ENCODE measurements around the gene PTMS.

The PTMS gene

DNA sequence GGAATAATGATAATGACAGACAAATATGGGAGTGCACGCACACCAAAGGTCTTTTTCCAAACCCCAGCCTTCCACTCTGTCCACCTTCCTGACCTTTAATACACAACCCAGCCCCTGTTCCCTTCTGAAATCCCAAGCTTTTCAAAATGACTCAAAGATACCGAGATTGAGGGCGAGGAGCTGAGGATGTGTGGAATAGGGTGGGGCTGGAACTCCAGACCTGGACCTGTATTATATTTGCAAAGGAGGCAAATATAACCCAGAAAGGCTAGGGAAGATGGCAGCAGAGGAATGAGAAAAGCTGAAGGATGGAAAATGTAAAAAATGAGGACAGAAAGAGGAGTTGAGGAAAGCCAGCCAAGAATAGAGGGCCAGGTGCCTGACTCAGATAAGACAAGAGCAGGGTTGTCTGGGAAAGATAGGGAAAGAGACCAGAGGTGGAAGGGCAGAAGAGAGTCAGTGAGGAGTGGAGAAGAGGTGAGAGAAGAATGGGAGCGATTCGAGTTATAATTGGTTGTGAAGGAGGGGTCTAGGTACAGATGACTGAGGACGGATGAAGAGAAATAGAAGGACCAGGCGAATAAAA lies 1.0 kb upstream of the PTMS start:
- H3K36me3 ChIP-seq (ENCODE audit: control insufficient read depth, insufficient read depth, low read length): peaks cover 5% of the 10 kb centered on the region; the same call in 1 of the 2 replicates
- no peaks in the 10 kb centered on the region for H3K27me3 ChIP-seq (ENCODE audit: control insufficient read depth, insufficient read depth, low read length)
- no peaks in the 10 kb centered on the region for H3K9me3 ChIP-seq (ENCODE audit: control insufficient read depth, insufficient read depth, low read length)
- H3K4me1 ChIP-seq (ENCODE audit: control insufficient read depth, insufficient read depth, low read length): peaks cover 14% of the 10 kb centered on the region
- 100% methylated on average over 2 of the region's 7 CpGs for WGBS (ENCODE audit: insufficient coverage, insufficient read length)
- H3K4me3 ChIP-seq (ENCODE audit: low read length): peak overlapping the region; percentile 91; the same call in 1 of the 2 replicates
- no peak for DNase-seq (ENCODE audit: low read depth, low spot score)
- no peak overlapping the region for H3K27ac ChIP-seq (ENCODE audit: low read length)

DNA sequence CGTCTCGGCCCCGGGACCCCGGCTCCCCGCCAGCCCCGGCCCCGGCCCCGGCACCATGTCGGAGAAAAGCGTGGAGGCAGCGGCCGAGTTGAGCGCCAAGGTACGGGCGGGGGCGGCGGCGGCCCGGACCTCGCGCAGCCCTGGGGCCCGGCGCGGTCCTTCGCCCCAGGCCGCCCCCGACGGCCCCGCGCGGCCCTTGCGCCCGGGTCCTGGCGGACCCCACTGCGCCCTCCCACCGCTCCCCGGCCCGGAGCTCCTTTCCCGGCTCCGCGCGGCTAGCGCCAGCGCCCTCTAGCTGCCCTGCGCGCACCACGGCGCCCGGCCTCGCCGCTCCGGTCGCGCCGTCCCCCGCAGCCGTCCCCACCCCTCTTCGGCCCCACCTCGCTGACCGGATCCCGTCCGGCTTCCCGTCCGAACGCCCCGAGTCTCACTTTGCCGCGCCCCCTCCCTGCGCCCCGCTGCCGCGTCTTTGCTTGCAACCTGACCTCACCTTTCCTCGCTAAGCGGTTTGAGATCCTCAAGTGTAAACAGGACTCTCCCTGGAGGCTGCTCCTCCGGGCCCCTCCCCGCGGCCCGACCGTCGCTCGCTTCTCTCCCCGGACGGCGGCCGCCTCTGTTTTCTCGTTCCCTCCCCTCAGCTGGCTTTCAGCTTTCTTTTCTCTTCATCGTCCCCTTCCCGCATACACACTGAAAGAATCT lies 637 bp downstream of the PTMS start:
- Histone ChIP-seq H3K4me3 (ENCODE audit: low read length) (peak overlapping the region; percentile 91), H3K4me1 (ENCODE audit: control insufficient read depth, insufficient read depth, low read length) (peaks cover 14% of the 10 kb centered on the region), H3K27ac (ENCODE audit: low read length) (no peak overlapping the region), H3K27me3 (ENCODE audit: control insufficient read depth, insufficient read depth, low read length) (no peaks in the 10 kb centered on the region), H3K36me3 (ENCODE audit: control insufficient read depth, insufficient read depth, low read length) (peaks cover 11% of the 10 kb centered on the region), H3K9me3 (ENCODE audit: control insufficient read depth, insufficient read depth, low read length) (no peaks in the 10 kb centered on the region)
- no CpG with 5 or more reads among the region's 88 CpGs for WGBS (ENCODE audit: insufficient coverage, insufficient read length)
- DNase-seq (ENCODE audit: low read depth, low spot score): no peak

DNA sequence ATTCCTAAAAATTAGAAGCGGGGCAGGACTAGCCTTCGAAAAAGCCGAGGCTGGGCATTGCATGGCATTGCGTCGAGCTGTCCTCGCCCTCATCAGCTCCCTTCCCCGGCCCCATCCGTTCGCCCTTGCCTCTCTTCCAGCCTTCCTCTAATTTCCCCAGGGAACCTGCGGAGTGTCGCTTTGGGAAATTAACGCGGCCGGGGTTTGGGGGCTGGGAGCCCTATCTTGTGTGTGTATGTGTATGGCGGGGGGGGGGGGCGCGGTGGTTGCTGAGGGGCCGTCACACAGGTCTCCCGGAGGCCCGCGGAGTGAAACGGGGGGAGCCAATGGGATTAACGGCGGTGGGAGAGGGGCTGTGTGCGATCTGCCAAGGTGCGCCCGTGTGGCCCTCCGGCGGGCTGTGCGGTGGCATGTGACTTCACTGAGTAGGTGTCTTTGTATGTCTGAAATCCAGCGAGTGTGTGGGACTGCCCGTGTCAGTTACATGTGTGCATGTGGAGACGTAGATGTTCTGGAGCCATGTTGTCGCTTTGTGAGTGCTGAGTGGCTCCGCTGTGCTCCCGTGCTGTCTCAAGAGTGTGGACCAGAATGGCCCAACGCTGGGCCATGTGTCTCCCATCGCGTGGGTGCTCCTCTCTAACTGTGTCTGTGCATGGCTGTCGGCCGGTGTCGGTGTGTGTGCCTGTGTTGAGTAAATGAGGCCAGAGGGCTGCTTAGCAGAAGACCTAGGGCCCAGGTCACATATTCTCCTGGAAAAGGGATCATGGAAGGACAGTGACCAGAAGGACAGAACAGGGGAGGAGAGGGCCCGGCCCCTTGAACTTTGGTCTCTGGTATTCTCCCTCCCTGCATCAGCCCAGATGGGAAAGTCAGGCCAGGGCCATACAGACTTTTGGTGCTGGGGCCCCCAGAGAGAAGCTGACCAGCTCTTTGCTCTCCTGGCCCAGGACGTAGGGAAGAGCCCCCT lies 1.5 kb downstream of the PTMS start:
- Histone ChIP-seq H3K36me3 (ENCODE audit: control insufficient read depth, insufficient read depth, low read length) (peaks cover 11% of the 10 kb centered on the region), H3K9me3 (ENCODE audit: control insufficient read depth, insufficient read depth, low read length) (no peaks in the 10 kb centered on the region), H3K27ac (ENCODE audit: low read length) (no peak overlapping the region), H3K4me1 (ENCODE audit: control insufficient read depth, insufficient read depth, low read length) (peaks cover 16% of the 10 kb centered on the region), H3K4me3 (ENCODE audit: low read length) (peak overlapping the region; percentile 91), H3K27me3 (ENCODE audit: control insufficient read depth, insufficient read depth, low read length) (no peaks in the 10 kb centered on the region)
- no peak for DNase-seq (ENCODE audit: low read depth, low spot score)
- WGBS (ENCODE audit: insufficient coverage, insufficient read length): no CpG with 5 or more reads among the region's 44 CpGs

DNA sequence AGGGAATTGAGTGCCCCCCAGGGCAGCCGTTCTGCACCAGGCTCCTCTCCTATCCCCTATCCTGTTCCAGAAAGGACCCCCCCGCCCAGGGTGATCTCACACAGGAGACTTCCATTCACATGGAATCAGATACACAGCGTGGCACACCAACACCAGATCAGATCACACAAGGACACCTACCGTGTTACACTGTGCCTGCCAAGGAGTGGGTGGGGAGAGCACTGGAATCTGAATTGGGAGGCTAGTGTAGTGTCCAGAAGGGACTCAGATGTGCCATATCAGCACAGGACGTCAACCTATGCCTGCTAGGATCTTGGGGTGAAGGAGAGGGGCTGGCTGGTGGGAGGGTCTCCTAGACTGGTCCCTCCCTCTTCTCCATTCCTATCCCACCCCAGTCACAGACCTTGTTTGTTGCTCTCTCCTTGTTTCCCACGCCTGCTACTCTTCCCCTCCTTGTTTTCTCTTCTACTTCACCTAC lies 2.3 kb downstream of the PTMS start:
- H3K4me3 ChIP-seq (ENCODE audit: low read length): peak overlapping the region; percentile 91; the same call in 1 of the 2 replicates

DNA sequence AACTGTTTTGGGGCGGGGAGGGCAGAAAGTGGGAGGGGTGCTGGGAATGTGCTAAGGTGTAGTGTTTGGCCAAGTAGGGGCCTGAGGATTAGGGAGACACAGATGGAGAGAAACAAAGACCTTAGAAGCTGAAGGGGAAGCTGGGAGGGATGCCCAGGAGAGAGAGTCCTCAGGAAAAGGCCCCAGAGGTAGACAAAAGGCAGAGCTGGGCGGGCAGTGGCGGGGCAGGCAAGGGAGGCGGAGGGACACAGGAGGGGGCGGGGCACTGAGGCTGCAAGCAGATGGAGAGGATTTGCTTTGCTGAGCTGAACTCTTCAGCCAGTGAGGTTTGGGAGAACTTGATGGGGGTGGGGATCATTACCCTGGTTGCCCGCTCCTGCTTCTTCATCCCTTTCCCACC lies 2.8 kb downstream of the PTMS start:
- Histone ChIP-seq H3K27me3 (ENCODE audit: control insufficient read depth, insufficient read depth, low read length) (peaks cover 2% of the 10 kb centered on the region; the same call in 1 of the 2 replicates), H3K9me3 (ENCODE audit: control insufficient read depth, insufficient read depth, low read length) (no peaks in the 10 kb centered on the region), H3K4me1 (ENCODE audit: control insufficient read depth, insufficient read depth, low read length) (peaks cover 14% of the 10 kb centered on the region), H3K27ac (ENCODE audit: low read length) (no peak overlapping the region), H3K36me3 (ENCODE audit: control insufficient read depth, insufficient read depth, low read length) (peaks cover 11% of the 10 kb centered on the region), H3K4me3 (ENCODE audit: low read length) (no peak overlapping the region; the same call in 1 of the 2 replicates)
- DNase-seq (ENCODE audit: low read depth, low spot score): no peak
- no CpG with 5 or more reads among the region's 6 CpGs for WGBS (ENCODE audit: insufficient coverage, insufficient read length)

More for the DNA sequence above, 2.3 kb downstream of the PTMS start:
- Histone ChIP-seq H3K27ac (ENCODE audit: low read length) (no peak overlapping the region), H3K36me3 (ENCODE audit: control insufficient read depth, insufficient read depth, low read length) (peaks cover 11% of the 10 kb centered on the region), H3K4me1 (ENCODE audit: control insufficient read depth, insufficient read depth, low read length) (peaks cover 15% of the 10 kb centered on the region), H3K9me3 (ENCODE audit: control insufficient read depth, insufficient read depth, low read length) (no peaks in the 10 kb centered on the region), H3K27me3 (ENCODE audit: control insufficient read depth, insufficient read depth, low read length) (peaks cover 2% of the 10 kb centered on the region; the same call in 1 of the 2 replicates)
- DNase-seq (ENCODE audit: low read depth, low spot score): no peak
- WGBS (ENCODE audit: insufficient coverage, insufficient read length): no CpG with 5 or more reads among the region's 6 CpGs

DNA sequence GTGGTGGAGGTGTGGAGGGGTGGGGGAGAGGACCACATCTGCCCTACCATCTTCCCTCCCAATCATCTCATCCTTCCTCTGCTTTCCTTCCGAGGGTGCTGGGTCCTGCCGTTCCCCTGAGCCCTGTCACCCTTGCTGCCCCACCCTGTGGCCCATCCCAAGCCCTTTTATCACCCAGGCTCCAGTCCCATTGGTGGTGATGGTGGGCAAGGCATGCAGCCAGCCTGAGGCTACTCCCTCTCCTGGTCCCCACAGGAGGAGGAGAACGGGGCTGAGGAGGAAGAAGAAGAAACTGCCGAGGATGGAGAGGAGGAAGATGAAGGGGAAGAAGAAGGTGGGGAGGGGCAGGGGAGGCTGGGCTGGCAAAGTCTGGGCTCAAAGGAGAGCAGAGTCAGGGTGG lies 3.5 kb downstream of the PTMS start:
- DNase-seq (ENCODE audit: low read depth, low spot score): no peak
- H3K4me1 ChIP-seq (ENCODE audit: control insufficient read depth, insufficient read depth, low read length): peaks cover 14% of the 10 kb centered on the region
- H3K27ac ChIP-seq (ENCODE audit: low read length): no peak overlapping the region
- H3K9me3 ChIP-seq (ENCODE audit: control insufficient read depth, insufficient read depth, low read length): no peaks in the 10 kb centered on the region
- no peak overlapping the region for H3K4me3 ChIP-seq (ENCODE audit: low read length)
- peaks cover 2% of the 10 kb centered on the region; the same call in 1 of the 2 replicates for H3K27me3 ChIP-seq (ENCODE audit: control insufficient read depth, insufficient read depth, low read length)
- peaks cover 11% of the 10 kb centered on the region for H3K36me3 ChIP-seq (ENCODE audit: control insufficient read depth, insufficient read depth, low read length)
- whole genome bisulfite sequencing (ENCODE audit: insufficient coverage, insufficient read length): no CpG with 5 or more reads among the region's 4 CpGs

DNA sequence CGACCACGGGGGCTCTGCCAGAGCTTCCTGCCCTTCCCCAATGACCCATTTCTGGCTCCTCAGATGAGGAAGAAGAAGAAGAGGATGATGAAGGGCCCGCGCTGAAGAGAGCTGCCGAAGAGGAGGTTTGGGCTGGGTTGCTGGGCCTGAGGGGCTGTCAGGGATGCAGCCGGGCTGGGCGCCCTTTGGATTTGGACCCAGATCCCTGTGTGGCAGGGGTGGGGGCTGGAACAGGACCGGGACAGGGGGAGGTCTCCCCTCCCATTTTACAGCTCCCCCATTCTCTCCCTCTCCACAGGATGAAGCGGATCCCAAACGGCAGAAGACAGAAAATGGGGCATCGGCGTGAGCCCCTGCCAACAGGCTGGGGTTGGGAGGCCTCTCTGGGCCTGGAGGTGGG lies 3.9 kb downstream of the PTMS start:
- no peak for DNase-seq (ENCODE audit: low read depth, low spot score)
- H3K27ac ChIP-seq (ENCODE audit: low read length): no peak overlapping the region

DNA sequence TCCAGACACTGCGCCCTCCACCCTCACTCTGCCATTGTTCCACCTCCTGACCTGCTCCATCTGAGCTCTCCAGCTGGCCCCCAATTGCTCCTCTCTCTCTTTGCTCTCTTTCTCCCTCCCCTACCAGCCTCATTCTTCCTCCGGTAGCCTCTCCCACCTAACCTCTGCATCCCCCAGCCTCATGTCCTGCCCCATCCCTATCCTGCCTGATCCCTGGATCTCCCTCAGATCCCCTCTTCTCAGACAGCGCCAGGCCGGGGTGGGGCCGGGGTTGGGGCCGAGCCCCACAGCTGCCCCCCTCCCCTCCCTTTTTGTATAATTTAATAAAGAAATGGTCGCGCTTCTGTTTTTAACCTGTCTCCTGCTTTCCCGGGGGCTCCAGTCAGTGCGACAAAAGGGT lies 4.4 kb downstream of the PTMS start:
- no peak for DNase-seq (ENCODE audit: low read depth, low spot score)
- H3K4me1 ChIP-seq (ENCODE audit: control insufficient read depth, insufficient read depth, low read length): peaks cover 12% of the 10 kb centered on the region
- no CpG with 5 or more reads among the region's 10 CpGs for WGBS (ENCODE audit: insufficient coverage, insufficient read length)

More for the DNA sequence above, 3.9 kb downstream of the PTMS start:
- Histone ChIP-seq H3K36me3 (ENCODE audit: control insufficient read depth, insufficient read depth, low read length) (peaks cover 11% of the 10 kb centered on the region), H3K9me3 (ENCODE audit: control insufficient read depth, insufficient read depth, low read length) (no peaks in the 10 kb centered on the region), H3K4me3 (ENCODE audit: low read length) (no peak overlapping the region), H3K4me1 (ENCODE audit: control insufficient read depth, insufficient read depth, low read length) (peaks cover 13% of the 10 kb centered on the region), H3K27me3 (ENCODE audit: control insufficient read depth, insufficient read depth, low read length) (peaks cover 2% of the 10 kb centered on the region; the same call in 1 of the 2 replicates)
- WGBS (ENCODE audit: insufficient coverage, insufficient read length): no CpG with 5 or more reads among the region's 12 CpGs

DNA sequence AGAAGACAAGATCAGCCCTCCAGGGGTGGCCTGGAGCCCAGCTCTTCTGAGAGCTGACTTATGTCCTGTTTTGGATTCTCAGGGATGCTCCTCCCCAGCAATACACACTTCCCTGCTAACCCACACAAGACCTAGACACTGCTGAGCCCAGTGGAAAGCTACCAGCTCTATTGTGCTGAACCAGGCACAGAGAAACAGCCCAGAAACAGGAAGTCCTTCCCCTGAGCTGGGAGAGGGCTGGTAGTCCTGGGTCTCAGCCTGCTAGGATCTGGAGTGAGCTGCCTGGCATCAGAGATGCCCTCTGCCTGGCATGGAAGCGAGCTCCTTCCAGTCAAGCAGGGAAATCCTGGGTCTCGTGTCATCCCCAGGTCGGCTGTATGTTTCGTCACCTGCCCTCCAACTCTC lies 4.9 kb downstream of the PTMS start:
- Histone ChIP-seq H3K27me3 (ENCODE audit: control insufficient read depth, insufficient read depth, low read length) (peaks cover 2% of the 10 kb centered on the region; the same call in 1 of the 2 replicates), H3K4me3 (ENCODE audit: low read length) (no peak overlapping the region), H3K36me3 (ENCODE audit: control insufficient read depth, insufficient read depth, low read length) (peaks cover 11% of the 10 kb centered on the region), H3K4me1 (ENCODE audit: control insufficient read depth, insufficient read depth, low read length) (peaks cover 12% of the 10 kb centered on the region), H3K27ac (ENCODE audit: low read length) (no peak overlapping the region), H3K9me3 (ENCODE audit: control insufficient read depth, insufficient read depth, low read length) (no peaks in the 10 kb centered on the region)
- DNase-seq (ENCODE audit: low read depth, low spot score): no peak
- WGBS (ENCODE audit: insufficient coverage, insufficient read length): no CpG with 5 or more reads among the region's 4 CpGs

More for the DNA sequence above, 4.4 kb downstream of the PTMS start:
- Histone ChIP-seq H3K27me3 (ENCODE audit: control insufficient read depth, insufficient read depth, low read length) (peaks cover 2% of the 10 kb centered on the region; the same call in 1 of the 2 replicates), H3K9me3 (ENCODE audit: control insufficient read depth, insufficient read depth, low read length) (no peaks in the 10 kb centered on the region), H3K27ac (ENCODE audit: low read length) (no peak overlapping the region), H3K4me3 (ENCODE audit: low read length) (no peak overlapping the region), H3K36me3 (ENCODE audit: control insufficient read depth, insufficient read depth, low read length) (peaks cover 11% of the 10 kb centered on the region)

All from iPS DF 6.9 (cell line).